Right hindlimb (tissue), 1 donor: Measurements from ENCODE around the gene OXCT2.

ENCODE experiments used
- DNase-seq: peaks from one replicate; pipeline ENCODE4 v3.0.0-alpha.2; 2018

Gene OXCT2

DNA sequence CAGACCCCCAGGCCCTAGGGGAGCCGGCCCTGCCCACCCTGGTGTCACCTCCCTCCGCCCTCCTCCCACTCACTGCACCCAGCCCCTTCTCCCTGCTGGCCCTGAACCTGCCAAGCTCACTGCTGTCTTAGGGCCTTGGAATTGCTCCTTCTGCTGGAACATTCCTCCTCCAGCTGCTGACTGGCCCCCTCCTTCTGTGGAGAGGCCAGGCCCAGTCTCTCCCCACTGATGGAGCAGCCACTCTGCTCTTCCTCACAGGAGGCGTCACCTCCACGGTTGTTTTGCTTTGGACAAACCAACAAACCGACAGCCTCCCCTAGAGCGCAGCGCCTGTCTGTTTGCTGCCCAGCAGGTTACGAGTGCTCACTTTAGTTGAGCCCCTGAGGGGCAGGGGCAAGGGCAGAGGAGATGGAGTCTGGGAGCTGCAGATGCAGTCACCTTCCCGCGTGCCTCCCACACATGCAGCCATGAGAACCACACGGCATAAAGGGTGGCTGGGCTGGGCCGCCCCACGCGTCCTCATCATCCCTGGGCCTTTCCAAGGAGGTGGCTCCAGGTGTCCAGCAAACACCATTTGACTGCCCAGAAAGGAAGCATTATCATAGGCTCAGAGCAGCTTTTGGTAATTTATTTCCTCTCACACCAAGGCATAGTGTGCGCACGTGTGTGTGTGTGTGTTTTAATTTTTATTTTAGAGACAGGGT lies 9.4 kb downstream of the OXCT2 start:
- no peak for DNase-seq

DNA sequence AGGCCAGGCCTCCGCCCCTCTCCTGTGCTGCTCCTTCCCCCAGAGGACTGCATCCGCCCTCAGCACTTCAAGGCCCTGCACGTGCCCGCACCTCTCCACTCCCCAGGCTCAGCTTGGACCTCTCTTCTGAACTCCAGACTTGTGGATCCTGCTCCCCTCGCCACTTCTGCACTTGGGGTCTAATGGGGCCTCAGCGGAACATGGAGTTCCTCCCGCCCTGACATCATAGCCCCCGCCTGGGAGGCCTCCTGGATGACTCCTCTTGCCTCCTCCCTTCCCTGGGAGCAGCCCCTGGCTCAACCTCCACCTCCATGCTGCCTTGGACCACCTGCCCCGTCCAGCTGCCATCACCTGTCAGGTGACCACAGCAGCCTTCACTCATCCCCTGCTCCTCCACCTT lies 10.1 kb downstream of the OXCT2 start:
- DNase-seq, result no peak

DNA sequence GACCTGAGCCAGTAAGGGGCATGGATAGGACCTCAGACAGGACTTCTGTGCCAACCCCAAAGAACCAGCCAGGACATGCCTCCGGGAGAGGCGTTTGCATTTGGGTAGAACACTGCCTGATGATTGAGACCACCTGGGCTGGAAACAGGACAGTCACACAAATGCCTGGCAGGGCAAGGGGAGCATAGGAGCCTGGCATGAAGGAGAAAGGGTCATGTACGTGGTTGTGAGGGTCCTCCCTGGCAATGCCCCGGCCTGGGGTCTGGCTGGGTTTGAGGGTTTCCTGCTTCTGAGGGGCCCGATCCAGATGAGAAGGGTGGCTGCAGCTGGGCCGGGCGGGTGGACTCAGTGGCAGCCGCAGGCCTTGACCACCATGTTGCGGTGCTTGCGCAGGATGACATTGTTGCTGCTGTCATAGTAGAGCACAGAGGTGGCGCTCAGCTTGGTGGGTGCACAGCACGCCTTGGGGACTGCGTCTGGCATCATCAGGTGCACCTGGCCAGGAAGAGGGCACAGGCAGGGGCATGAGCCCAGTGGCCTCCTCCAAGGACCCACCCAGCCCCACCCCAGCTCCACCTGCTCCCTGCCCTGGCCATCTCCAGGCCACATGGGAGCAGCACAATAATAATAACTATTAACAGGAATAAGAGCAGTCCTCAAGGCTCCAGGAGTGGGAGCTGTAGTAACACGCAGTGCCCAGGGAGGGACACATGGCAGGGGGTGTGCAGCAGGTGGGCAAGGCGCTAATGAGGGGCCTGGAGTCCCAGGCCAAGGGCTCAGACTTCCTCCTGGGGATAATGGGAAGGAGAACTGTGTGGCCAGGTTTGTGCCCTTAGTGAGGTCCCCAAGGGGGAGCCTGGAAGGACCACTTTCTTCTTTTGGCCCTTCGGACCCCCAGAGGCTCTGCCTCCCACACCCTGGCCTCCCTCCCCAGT lies 10.8 kb downstream of the OXCT2 start:
- DNase-seq, result no peak

DNA sequence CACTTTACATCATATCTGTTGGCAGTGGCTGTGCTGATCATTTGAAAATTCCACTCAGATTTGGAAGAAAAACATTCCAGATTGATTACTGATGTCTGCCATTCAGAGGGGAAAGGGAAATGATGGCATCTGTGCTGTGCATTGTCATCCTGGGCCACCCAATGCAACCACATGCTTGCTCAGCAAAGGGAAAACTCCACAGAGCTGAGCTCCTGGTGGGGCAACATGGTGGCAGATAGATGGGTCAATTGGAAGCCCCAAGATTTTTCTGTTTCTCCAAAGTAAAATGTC lies 11.8 kb downstream of the OXCT2 start:
- DNase-seq, result no peak

- DNase-seq, result no peak
Observed at GRCh38 chr1:39758556-39759435, 12.4 kb downstream of the OXCT2 start.

DNA sequence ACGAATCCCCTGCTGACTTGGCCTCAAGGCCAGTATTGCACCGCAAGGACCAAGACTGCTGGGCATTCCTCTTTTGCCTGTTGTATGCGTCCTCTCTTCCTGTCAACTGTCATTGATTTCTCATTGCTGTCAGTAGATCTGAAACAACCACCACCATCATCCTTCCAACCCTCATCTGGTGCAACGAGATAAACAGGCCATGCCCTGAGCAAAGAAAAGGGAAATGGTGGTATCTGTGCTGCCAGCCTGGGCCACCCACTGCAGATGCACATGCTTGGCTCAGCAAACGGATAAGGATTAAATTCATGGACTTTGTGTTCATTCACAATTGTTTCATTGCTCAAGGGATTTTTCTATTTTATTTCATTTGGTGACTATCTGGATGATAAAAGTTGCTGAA lies 13.6 kb downstream of the OXCT2 start:
- no peak for DNase-seq

DNA sequence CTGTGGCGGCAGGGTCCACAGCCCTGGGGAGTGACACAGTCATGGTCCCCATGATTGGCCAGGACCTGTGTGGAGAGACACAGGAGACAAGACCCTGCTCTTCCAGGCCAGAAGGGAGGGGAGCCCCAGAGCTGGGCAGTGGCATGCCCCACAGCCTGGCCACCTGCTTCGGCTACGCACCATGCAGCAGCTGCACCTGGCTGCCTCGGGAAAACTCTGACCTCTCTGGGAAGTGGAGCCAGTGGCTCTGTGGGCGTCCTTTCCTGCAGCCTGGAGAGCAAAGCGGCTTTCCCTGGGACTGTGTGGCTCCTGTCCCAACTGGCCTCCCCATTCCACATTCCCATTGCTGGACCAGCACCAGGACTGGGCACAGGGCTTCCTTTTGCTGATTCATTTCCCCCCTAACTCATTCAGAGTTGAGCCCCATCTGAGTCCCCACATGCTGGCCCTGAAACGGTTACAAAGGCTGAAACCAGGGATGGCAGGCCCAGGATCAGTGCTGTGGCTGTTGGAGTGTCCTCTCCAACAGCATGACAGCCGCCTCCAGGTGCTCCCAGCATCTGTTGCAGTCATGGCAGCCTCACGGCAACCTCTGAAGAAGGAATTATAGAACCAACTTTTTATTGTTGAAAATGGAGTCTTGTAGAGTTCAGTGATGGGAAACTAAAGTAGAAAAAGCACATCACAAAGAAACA lies 15.0 kb downstream of the OXCT2 start:
- no peak for DNase-seq

DNA sequence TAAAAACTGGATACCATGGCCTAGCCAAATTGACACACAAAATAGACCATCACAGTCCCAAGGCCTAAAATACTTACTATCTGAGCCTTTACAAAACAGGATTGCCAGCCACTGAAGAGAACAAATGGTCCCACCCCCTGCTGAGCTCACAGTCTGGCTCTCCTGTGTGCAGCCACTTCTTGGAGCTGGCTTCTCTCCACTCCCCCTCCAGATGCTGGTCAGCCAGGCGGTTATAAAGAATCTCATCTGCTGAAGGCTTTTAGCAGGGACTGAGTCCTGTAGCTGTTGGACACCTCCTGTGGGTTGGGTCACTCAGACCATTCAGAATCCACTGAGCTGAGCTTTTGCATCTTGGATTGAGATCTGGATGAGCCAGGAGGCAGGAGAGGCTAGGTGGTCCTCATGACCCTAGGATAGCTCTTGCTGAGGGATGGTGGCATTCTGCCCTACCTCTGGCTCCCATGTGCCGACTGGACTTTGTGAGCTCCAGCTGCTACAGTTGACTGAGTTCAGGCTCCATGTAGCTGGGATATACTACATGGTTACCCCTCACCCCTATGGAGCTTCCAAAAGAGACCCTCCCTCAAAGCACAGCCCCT lies 16.1 kb downstream of the OXCT2 start:
- no peak for DNase-seq

DNA sequence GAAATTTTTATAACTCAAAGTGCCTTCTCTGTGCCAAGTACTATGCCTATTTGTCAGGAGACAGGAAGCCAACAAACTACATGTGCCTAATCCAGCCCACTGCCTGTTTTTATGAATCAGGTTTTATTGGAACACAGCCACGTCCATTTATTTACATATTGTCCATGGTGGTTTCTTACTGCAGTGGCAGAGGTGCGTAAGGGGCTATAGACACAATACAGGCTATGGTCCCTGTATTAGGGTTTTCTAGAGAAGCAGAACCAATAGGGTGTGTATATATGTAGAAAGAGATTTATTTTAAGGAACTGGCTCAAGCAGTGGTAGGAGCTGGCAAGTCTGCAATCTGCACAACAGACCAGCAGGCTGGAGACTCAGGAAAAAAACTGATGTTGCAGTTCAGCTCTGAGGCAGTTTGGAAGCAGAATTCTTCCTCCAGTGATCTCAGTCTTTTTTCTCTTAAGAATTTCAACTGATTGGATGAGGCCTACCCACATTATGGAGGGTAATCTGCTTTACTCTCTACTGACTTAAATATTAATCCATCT lies 17.1 kb downstream of the OXCT2 start:
- no peak for DNase-seq

- DNase-seq, result no peak
Observed at GRCh38 chr1:39753132-39754025, 17.8 kb downstream of the OXCT2 start.

- DNase-seq, result no peak
Observed at GRCh38 chr1:39752703-39753102, 18.4 kb downstream of the OXCT2 start.

DNA sequence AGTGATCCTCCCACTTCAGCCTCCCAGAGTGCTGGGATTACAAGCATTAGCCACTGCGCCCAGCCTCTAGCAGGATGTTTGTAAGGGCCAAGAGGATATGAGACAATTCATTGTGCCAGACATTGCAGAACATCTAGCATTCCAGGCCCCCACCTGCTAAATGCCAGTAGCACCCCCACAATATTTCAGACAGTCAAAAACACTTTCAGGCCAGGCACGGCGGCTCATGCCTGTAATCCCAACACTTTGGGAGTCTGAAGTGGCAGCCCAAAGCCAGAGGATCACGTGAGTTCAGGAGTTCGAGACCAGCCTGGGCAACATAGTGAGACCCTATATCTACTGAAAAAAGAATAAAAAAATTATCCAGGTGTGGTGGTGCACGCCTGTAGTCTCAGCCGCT lies 19.6 kb downstream of the OXCT2 start:
- DNase-seq, result no peak

DNA sequence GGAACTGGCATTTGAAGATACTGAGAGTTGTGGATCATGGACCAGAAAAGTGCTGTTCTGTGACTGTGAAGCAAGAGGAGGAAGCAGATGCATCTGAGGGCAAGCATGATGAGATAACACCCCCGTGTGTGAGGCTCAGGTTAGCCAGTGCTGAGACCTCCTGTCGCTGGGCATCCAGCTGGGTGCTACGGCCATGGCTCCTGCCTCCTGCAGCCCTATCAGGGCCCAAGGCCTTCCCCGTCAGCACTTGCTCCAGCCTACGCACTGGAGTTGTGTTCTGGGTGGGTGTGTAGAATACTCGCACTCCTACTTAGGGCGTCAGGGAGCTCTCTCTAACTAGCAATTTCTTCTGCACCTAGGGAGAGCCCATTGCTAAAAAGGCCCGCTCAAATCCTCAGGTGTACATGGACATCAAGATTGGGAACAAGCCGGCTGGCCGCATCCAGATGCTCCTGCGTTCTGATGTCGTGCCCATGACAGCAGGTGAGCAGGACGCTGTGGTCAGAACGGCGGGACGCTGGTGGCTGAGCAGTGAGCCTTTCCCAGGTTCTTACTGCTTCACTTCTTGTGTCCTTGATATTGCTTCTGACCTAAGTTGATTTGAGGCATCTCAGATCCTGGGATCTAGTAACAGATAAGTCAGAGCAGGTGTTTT lies 26.0 kb downstream of the OXCT2 start:
- DNase-seq, result no peak

GRCh38 chr1:39738622-39739366 lies 32.4 kb downstream of the OXCT2 start, which contains the start of gene PPIE:
Gene PPIE (plus strand): TSS chr1:39738882. CDS start chr1:39738901, 19 bp downstream.
- DNase-seq, result peak; percentile 94

GRCh38 chr1:39737546-39738169 lies 33.5 kb downstream of the OXCT2 start:
- DNase-seq, result no peak

- DNase-seq, result no peak
Observed at GRCh38 chr1:39735731-39736130, 35.4 kb downstream of the OXCT2 start.

DNA sequence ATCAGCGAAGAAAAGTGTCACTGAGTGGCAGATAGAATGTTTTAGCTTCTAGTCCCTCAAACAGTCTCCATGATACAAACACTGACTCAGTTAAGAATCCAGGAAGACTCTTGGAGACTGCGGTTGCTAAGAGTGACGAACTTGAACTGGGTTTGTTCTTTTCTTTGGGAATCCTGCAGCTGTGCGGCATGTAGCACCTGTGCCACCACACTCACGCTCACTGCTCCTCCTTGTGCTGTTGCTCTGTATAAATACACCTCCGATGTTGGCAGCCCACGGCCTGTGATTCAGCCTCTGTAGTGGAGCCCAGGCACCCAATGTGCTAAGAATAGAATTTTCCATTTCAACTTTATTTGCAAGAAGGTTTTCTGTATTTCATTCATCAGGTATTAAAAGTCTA lies 38.0 kb downstream of the OXCT2 start:
- no peak for DNase-seq

- DNase-seq, result no peak
Observed at GRCh38 chr1:39732730-39733129, 38.4 kb downstream of the OXCT2 start.

DNA sequence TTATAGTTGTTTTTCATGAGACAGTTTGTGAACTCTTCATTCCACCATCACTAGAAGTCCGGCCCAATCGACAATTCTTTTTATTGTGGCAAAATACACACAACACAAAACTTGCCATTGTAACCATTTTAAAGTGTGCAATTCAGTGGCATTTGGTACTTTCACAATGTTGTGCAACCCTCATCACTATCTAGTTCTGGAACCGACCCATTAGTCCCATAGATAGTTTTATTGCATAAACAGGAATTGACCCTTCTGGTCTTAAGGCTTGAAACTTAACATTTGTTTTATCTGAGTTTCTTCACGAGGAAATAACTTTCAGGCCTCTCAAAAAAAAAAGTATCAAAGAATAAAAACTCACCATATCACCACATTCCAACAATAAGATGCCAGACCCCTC lies 41.3 kb downstream of the OXCT2 start:
- no peak for DNase-seq
